GM19239 (cell line): ENCODE measurements around the gene CENPF.
"Not testable (repeated sequence)": the region's sequence is repeated elsewhere in the genome, so short reads cannot be mapped to it uniquely, and the experiment has no call there.

Source experiments
- DNase-seq: peaks from one replicate; pipeline ENCODE4 v3.0.0; 2011; ENCODE audit warnings: low spot score; ENCODE audit not compliant: insufficient read length
- FAIRE-seq: peaks from 2 replicates; lab custom pipeline; 2011; peaks lifted over from hg19 to GRCh38; lab: Jason Lieb, UNC

The CENPF gene, protein sequence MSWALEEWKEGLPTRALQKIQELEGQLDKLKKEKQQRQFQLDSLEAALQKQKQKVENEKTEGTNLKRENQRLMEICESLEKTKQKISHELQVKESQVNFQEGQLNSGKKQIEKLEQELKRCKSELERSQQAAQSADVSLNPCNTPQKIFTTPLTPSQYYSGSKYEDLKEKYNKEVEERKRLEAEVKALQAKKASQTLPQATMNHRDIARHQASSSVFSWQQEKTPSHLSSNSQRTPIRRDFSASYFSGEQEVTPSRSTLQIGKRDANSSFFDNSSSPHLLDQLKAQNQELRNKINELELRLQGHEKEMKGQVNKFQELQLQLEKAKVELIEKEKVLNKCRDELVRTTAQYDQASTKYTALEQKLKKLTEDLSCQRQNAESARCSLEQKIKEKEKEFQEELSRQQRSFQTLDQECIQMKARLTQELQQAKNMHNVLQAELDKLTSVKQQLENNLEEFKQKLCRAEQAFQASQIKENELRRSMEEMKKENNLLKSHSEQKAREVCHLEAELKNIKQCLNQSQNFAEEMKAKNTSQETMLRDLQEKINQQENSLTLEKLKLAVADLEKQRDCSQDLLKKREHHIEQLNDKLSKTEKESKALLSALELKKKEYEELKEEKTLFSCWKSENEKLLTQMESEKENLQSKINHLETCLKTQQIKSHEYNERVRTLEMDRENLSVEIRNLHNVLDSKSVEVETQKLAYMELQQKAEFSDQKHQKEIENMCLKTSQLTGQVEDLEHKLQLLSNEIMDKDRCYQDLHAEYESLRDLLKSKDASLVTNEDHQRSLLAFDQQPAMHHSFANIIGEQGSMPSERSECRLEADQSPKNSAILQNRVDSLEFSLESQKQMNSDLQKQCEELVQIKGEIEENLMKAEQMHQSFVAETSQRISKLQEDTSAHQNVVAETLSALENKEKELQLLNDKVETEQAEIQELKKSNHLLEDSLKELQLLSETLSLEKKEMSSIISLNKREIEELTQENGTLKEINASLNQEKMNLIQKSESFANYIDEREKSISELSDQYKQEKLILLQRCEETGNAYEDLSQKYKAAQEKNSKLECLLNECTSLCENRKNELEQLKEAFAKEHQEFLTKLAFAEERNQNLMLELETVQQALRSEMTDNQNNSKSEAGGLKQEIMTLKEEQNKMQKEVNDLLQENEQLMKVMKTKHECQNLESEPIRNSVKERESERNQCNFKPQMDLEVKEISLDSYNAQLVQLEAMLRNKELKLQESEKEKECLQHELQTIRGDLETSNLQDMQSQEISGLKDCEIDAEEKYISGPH (N-terminal part only)

DNA sequence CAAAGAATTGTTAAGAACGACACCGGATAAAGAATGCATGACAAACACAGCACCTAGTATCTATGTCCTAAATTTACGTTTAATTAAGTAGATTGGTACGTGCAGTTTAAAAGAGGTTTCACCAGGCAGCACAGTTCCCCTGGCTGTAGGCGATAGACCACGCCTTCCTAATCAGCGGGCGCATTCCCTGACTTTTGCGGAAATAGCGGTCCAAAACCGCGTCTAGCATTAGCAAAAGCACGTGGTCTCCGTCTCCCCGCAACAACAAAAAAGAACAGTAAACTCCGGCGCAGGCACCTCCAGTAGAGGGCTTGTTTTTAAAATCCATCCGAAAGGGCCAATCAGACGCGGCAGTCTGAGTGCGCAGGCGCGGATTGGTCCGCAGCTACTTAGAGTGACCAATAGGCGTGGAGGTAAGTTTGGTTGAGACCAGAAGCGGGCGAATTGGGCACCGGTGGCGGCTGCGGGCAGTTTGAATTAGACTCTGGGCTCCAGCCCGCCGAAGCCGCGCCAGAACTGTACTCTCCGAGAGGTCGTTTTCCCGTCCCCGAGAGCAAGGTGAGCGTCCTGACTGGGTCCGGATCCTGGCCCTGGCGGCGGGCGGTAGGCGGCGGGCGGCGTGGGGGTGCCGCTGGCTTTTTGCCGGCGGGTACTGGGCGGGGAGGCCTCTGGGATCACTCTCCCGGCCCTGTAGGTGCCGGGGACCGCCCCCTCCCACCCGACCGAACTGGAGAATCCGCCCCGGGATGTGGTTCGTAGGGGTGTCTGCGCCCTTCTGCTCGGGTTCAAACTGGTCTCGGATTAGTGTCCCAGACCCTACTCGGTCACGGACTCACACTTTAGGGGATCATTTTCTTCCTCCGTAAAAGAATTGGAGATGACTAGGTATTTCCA is at the start of gene CENPF:
Gene CENPF (plus strand): TSS at position 432 of the 894 bp plus-strand sequence. CDS start 10,560 bp downstream, outside the sequence.
- DNase-seq = peak; percentile 99
- peak; percentile 92 for FAIRE-seq

DNA sequence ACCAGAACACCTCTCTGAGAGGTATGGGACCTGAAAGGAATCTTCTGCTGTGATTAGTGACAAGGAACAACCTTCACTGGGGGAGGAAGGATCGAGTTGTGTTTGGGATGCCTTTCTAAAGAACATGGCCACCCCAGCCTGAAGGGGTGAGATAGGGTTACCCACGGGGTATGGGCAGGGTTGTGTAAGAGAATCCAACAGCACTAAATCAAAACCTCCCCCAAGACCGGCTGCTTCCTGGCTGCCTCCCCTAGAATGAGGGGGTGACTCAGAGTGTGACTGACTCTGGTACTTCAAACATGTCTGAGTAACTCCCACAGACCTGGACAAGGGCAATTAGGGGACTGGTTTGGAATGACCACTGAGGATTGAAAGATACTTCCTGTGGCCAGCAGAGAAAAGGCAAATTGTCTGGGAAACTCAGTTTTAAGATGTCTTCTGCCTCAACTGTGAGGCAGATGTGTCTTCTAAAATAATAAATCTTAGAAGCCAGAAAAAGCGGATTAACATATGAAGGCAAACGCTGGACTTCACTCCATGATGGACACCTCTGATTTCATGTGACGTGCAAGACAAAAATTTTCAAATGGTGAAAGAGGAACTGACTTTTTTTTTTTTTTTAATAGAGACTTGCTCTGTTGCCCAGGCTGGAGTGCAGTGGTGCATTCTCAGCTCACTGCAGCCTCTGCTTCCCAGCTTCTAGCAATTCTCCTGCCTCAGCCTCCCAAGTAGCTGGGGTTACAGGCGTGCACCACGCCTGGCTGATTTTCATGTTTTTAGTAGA is 44.9 kb upstream of the CENPF start:
- FAIRE-seq (no peak), DNase-seq (no peak)

DNA sequence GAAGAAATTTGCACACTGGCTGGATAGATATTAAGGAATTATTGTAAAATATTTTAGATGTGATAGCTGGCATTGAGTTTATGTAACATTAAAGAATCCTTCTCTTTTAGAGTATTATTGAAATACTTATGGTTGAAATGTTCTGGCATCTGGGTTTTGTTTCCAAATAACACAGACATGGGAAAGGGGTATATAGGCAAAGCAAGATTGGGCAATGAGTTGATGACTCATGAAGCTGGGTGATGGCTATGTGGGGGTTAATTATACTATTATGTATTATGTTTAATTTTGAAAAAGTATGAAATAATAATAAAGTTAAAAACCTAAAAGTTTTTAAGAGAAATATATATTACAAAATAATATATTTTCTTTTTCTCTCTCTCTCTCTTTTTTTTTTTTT is 39.1 kb upstream of the CENPF start:
- DNase-seq (no peak), FAIRE-seq (no peak)

DNA sequence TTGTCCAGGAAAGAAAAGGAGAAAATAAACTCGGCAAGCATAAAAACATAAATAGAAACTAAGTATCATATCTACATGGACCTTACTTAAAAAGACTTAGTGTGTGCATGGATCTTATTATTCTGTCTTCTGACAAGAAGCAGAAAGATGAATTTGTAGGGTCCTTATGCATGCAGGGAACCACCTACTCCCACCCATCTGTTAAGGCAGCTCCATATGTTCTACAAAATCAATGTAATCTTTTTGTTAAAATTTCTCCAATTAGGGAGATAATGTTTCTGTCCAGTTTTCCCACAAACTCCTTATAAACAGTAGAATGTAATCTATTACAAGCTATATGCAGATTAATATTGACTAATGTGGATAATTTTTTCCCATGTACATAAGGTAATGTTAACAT is 37.7 kb upstream of the CENPF start:
- DNase-seq (no peak), FAIRE-seq (no peak)

DNA sequence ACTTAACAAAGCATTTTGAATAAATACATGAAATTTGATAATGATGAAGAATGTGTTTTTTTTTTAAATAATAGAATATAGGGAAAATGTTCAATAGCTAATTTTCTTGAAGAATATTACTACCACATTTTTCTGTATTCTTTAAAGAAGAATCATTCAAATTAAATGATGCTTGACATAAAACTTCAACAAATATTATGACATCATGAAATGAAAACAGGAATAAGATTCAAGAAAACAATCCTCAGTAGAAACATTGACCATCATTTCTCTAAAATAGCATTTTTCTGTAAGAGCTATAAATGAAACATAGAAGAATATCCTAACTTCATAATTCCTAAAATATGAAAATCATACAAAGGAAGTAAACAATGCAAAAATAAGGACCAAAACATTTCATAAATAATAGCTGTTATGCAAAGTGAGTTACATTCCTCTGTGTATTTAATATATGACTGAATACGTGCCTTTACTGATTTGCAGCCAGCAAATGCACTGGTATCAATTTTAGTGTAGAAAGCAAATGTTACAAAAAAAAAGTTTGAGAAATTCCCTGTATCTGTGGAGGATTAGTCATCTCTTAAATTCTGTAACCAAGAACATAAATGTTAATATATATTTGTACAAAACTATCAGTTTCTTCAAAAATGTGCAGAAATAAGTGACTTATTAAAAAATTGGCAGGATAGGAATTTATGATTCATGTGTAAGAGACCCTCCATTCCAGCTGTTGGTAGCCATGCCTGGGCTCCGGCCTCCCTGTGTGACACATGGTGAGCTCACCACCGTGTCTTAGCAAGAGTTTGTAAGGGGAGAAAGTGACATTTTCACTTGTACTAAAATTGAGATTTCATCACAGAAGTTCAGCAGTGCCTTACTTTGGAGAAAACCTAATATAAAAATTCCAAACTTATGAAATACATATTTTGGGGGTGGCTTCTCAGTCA is 36.6 kb upstream of the CENPF start:
- DNase-seq (no peak), FAIRE-seq (no peak)

DNA sequence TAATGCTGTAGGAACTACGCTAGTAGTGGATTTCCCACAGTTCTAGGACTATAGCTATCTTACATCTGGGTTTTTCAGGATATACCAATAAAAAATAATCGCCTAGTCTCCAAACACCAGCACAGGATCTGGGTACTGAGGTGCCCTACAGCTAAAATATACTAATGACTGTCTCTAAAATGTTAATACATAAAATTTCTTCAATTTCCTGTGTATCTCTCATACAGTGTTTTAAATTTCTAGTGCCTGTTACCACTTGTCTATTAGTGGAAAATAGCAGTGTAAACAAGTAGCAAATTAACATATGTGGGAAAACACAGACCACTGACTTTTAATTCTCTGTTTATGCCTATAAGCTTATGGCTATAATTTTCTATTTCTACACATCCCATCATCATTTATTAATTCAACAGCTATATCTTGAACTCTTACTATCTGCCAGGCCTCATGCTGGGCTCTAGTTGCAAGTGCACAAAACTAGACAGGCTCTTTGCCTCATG is 35.5 kb upstream of the CENPF start:
- DNase-seq = no peak
- FAIRE-seq = no peak

DNA sequence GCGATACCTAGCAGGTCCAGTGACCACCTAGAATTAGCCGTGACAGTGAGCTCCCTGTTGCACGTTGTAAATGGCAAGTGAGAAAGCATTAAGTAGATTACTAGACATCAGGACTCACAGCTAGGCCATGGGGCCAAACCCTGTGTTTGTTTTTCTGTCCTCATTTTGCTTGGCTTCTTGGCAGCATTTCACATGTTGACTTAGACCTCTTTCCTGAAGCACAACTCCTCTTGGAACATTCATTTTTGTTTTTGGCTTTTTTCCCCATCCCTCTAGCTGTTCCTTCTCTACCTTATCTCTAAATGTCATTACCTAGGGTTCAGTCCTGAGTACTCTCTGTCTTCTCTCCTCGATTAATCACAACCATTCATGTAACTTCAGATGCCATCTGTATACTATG is 34.7 kb upstream of the CENPF start:
- DNase-seq = no peak
- no peak for FAIRE-seq

DNA sequence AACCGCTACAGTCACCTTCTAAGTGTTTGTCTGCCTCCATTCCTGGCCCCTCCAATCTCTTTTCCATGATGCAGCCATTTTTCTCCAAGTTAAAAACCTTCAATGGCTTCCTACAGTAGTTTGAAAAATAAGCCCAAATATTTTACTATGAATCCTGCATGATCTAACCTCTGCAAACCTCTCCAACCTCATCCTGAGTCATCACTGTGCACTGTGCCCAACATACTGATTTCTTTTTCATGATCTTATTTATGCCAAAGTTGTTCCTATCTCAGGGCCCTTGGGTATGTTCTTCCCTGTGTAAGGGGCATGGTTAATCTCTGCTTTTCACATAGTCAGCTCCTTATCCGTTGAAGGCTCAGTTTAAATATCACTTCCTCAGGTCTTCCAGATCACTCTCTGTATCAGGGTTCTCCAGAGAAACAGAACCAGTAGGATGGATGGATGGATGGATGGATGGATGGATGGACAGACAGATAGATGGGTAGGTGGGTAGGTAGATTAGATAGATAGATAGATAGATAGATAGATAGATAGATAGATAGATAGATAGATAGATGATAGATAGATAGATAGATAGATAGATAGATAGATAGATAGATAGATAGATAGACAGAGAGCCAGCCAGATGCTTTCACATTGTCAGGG is 33.5 kb upstream of the CENPF start:
- DNase-seq = no peak
- no peak for FAIRE-seq

DNA sequence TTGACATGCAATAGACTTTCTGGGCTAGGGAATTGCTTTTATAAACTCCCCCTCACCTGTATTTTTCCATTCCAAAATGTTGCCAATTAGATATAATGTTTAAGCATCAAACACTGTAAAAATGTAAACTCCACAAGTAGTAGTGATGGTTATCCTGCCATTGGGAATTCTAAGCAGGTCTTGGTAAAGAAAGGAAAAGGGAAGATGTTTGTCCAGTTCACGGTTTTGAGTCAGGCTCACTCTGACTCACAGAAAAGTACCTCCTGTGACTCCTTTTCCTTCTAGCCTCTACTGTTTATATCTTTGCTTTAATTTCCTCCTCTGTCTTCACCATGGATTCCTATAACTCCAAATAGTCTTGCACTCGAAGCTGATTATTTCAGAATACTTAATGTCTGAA is 32.6 kb upstream of the CENPF start:
- FAIRE-seq (no peak), DNase-seq (no peak)

DNA sequence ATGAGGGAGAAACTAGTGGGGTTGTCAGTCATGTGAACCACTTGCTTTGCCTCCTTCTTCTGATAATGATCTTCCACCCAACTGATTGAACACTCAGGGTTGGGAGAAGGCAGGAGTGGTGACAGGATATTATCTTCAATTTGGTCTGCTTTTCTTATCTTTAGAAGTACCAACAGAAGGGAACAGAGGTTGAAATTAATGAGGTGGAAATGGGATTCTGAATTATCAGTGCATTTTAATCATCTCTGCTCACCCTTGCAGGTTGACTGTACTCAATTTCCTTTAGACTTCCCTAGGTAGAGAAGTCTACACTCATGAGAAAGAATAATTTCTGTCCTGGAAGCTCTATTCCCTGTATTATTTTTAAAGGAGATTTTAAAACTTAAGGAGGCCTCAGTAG is 31.7 kb upstream of the CENPF start:
- FAIRE-seq = no peak
- DNase-seq = no peak

DNA sequence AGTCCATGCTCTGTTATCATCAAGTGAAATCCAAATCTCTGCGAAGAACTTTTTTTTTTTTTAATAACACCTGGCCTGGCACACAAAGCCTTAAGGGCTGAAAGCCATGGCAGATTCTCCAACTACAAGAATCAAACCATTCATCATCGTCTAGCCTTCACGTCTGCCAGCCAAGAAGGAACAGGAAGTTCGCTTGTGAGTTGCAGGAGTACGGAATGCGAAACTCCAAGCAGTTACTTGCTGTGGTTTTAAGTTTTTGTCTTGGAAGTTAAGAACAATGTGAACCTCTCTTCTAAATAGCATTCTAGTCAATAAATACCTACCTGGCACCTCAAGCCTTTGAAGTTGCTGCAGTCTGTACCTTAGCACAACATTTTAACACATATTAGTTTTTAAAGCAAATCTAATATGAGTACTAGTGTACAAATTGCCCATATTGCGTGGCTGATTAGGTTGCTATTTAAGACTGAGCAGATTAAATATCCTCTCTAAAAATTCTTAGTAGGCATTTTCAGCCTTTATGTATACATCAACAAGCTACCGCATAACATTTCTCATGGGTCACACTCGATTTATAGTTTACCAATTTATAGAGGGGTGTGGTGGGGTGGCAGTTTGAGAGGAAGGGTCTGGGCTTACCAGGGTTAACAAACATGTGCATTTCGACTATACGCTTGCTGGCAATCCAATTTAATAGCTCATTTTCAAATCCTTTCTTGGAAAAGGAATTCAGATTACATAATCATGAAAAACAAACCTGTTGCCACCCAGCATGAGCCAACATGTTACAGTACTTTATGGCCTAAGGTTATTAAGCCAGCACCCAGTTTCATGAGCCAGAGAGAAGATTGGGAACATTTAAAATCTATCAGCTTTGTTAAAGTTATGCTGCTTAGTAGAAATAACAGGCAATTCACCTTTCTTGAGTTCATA is 29.3 kb upstream of the CENPF start:
- DNase-seq = no peak
- FAIRE-seq = no peak

DNA sequence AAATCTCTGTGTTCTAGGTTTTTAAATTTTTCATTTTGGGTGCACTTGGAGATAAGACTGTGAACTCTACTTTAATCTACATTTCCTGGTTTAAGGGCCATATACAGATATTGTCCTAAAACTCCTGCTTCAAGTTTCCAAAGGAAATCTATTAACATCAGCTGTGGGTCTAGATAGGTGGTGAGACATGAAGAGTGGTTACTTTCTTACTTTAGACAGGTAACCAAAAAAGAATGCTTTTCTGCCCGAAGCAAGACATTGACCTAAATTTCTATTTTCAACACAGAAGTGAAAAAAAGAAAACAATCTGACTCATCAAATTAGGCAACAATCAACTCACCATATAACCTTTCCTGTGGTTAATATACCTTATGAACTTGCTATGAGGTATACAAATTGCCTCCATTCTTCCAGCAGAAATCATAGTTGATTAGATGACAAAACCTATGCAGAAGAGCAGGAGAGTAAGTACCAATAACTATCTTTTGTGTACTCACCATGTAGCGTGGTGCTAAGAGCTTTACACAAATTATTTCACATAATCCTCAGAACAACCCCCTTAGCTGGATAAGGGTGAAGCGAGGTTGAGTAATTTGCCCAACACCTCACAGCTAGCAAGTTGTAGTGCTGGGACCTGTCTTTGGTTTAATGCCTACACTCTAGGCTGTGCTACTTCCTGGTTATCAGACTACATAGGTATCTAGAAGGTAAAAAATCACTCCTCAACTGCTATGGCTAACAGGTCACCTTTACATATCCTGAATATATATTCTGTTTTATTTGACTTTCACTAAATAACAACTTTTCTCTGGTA is 28.2 kb upstream of the CENPF start:
- no peak for FAIRE-seq
- no peak for DNase-seq

DNA sequence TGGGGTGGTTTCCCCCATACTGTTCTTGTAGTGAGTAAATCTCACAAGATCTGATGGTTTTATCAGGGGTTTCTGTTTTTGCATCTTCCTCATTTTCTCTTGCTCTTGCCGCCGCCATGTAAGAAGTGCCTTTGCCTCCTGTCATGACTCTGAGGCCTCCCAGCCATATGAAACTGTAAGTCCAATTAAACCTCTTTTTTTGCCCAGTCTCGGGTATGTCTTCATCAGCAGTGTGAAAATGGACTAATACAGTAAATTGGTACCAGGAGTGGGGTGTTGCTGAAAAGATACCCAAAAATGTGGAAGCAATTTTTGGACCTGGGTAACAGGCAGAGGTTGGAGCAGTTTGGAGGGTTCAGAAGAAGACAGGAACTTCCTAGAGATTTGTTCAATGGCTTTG is 26.9 kb upstream of the CENPF start:
- not testable (repeated sequence) for FAIRE-seq

DNA sequence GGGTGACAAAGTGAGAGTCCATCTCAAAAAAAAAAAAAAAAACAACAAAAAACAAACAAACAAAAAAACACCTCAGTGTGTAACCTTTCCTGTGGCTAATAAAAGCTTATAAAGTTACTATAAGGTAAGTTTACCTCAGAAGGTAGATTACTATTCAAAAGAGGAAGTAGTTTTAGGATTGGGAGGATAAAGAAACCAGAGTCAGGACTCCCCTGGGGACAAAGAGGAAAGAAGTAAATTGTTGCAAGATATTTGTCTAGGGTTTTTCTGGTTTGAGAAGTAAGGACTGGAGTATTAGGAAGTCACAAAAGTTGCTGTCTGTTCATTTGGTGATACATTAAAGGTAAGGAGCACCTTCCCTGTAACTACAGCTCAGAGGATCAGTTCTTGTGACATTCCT is 23.8 kb upstream of the CENPF start:
- DNase-seq (no peak), FAIRE-seq (no peak)

More for the DNA sequence above, 26.9 kb upstream of the CENPF start:
- DNase-seq = not testable (repeated sequence)

DNA sequence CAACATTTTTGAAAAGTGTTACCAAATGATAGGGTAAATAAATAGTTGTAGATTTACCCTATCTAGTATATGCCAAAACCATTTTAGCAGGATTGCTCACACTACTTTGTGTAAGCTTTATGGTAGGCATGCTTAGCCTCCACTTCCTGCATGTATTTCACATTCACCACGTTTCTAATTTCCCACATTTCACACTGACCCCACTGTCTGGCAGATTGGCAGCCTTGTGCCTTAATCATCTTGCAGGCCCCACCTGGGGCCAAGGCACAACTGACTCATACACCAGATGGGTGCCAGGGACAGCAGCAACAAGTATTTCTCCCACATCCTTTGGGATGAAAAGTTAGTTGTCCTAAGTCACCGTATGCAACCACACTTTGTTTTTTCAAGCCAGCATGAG is 21.2 kb upstream of the CENPF start:
- no peak for FAIRE-seq

More for the DNA sequence above, 21.2 kb upstream of the CENPF start:
- no peak for DNase-seq
